HG03354 (cell line): ENCODE measurements around the gene CTDSP2.
"Not testable (repeated sequence)": the region's sequence is repeated elsewhere in the genome, so short reads cannot be mapped to it uniquely, and the experiment has no call there.

Experiments
- ATAC-seq: cut with Tn5 transposase; IDR thresholded peaks from one replicate; pipeline ENCODE4 v1.9.1; 2021; ENCODE audit warnings: mild to moderate bottlenecking; ENCODE audit not compliant: unreplicated experiment, poor library complexity, severe bottlenecking

Gene CTDSP2

GRCh38 chr12:57846577-57847319, at the start of gene CTDSP2:
Gene CTDSP2, minus strand, starts transcription at chr12:57846729. Its CDS starts 294 bp downstream, at chr12:57846435.
- ATAC-seq, result peak; percentile 35

GRCh38 chr12:57896115-57896433, 49.5 kb upstream of the CTDSP2 start:
- no peak for ATAC-seq

DNA sequence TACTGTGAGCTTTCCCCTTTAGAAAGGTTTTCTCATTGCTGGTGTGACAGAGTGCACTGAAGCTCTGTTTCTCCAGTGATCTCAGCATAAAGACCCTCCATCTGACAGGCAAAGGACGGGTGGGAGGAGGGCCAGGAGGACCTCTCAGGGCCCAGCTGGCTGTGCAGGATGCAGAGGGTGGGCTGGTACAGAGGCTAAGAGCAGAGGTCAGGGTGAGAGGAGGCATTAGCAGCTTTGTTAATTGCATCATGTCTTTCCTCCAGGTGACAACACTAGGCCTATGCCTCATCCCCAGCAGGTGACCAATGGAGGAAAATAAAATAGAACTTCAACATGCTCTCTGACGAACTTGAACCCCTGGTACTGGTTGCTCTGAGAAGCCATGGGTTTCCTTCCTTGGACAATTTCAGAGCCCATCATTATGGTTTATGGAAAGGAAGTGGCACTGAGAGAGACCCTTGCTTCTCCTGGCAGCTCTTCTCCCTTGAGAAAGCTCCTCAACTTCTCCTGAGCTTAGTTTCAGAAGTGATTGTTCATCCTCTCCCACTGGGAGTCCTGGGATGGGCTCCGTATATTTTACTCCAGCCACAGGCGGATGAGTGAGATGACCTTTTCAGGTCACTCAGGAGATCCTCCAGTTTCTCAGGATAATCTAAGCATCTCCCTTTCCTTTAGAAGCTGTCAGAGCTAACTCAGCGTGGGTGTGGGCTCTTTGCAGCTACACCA, 49.0 kb upstream of the CTDSP2 start:
- ATAC-seq, result no peak

- ATAC-seq, result no peak
Observed at GRCh38 chr12:57894399-57895292, 48.1 kb upstream of the CTDSP2 start.

- ATAC-seq, result no peak
Observed at GRCh38 chr12:57893431-57894353, 47.2 kb upstream of the CTDSP2 start.

DNA sequence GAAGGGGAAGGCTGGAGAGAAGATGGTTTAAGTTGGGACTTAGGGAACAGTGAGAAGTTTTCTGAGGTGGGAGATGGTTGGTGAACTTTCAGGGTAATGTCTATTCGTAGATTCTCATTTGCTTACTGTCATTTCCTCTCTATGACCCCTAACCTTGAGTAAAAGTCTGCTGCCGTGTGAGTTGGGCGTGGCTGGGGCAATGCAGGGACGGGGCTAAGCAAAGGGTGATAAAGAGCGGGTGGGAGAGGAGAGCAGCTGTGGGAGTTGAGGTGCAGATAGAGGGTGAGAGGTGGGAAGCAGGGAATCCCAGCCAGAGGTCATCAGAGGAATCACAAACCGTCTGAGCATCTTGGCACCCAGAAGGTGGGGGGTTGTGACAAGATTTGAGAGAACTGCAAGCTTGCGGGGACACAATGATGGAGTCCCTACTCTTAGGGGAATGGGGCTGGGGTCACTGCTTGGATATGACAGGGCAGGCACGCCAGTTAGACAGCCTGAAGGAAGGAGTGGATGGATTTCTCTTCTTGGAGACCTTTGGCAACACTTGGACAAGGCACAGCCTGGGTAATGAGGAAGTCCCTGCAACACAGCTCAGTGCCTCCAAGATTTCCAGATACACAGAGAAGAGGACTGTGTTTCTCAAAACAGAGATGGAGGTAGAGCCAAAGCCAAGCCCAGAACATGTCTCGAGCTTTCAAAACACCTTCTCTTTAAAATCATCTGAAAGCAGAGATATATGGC, 45.9 kb upstream of the CTDSP2 start:
- no peak for ATAC-seq

DNA sequence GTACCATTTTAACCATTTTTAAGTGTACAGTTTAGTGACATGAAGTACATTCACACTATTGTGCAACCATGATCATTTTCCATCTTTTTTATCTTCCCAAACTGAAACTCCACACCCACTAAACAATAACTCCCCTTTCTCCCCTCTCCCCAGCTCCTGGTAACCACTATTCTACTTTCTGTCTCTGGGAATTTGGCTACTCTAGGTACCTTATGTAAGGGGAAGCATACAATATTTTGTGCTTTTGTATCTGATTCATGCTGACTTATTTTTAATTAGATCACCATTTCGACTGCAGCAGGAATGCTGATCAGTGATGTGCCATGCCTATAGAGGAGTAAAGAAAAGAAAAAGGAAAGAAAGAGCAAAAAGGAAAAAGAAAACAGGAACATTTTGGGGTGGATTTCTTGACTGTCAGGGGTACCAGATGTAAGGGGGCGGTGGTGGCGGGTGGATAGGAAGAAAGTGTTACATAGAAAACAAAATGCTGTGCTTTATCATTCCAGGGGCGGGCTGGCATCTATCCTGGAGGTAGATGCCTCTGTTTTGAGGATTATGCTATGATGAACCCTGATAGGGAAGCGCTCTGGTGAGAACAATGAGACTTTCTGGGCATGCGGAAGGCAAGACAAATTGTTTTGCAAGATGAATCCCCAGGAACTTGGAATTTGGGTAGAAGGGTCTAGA, 45.2 kb upstream of the CTDSP2 start:
- ATAC-seq, result no peak

- no peak for ATAC-seq
Observed at GRCh38 chr12:57890191-57891115, 43.9 kb upstream of the CTDSP2 start.

DNA sequence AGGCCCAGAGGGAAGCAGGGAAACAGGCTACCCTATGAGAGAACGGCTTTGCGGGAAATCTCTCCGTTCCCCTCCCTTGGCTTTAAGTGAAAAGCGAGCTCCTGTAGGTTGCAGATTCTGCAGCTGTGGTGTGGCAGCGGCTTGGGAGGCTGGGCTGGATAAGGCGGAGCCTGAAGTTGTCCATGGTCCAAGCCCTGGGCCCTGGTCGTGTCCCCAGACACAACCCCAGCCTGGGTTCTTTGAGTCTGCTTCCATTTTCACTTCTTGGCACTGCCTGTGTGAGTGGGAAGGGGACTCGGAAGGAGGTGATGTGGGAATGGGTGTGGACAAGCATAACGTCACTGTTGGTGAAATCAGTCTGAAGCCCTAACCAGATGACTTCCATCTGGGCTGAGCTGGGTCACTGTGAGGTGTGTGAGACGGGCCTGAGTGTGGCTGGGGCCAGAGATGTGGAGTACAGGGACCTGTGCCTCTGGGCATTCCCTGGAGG, 43.0 kb upstream of the CTDSP2 start:
- ATAC-seq, result no peak

DNA sequence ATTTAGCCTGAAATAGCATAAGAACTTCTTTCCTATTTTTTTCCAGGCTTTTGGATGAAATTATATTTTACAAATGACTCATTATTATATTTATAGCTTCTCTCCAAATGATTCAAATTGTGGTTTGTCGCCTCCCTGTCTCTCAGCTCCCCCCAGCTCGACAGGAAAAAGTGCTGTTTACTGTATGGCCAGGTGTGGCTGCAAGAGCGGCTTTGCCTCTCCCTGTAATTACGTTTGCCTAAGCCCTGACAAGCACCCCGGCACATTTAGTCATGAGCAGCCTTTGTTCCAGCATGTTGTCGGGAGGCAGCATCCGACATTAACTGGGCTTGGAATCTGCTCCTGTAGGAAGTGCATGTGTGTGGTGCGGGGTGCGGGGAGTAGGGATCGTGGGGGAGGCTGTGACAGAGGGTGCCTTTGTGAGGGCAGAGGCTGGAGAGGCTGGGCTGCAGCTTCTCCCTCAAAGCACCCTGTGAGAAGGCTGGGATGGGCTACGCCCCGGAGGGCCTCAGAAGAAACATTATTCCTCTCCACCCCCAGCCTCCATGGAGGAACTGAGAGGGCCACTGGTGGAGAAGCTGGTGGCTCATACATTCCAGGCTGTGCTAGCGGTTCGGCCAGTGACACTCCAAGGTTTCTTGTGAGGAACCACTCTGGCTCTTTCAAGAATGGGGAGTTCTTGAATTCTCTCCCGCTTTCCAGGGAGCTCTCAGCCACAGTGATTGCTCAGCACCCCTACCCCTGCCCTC, 42.1 kb upstream of the CTDSP2 start:
- no peak for ATAC-seq

- no peak for ATAC-seq
Observed at GRCh38 chr12:57887631-57888408, 41.3 kb upstream of the CTDSP2 start.

- ATAC-seq, result not testable (repeated sequence)
Observed at GRCh38 chr12:57886964-57887363, 40.4 kb upstream of the CTDSP2 start.

GRCh38 chr12:57886542-57886941, 40.0 kb upstream of the CTDSP2 start:
- ATAC-seq, result no peak

DNA sequence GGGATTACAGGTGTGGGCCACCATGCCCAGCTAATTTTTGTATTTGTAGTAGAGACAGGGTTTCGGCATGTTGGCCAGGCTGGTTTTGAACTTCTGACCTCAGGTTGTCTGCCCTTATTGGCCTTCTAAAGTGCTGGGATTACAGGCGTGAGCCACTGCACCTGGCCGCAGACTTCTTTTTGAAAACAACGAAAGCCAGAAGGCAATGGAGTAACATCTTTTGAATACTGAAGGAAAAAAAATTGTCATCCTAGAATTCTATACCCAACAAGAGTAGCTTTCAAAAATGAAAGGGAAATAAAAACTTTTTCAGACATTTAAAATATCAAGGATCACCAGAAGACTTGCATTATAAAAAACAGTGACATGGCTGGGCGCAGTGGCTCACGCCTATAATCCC, 38.7 kb upstream of the CTDSP2 start:
- no peak for ATAC-seq

GRCh38 chr12:57883700-57884099, 37.2 kb upstream of the CTDSP2 start:
- ATAC-seq, result no peak

DNA sequence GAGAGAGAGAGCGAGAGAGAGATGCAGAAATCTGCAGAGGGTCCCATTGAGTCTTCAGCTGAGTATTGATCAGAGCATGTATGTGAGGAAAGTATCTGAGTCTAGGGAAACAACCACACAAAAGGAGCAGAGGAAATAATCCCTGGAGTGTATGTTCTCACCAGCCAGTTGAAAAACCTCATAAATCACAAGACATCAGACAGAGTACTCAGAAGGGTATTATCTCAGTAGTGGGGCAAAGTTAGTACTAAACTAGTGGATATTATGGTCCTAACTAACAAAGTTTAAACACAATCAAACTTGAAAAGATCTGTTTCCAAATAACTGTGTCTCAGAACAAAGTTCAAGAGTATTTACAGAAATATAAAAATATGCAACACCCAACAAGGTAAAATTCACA, 36.5 kb upstream of the CTDSP2 start:
- no peak for ATAC-seq
